ENCODE results near the gene CBR4.

DNA sequence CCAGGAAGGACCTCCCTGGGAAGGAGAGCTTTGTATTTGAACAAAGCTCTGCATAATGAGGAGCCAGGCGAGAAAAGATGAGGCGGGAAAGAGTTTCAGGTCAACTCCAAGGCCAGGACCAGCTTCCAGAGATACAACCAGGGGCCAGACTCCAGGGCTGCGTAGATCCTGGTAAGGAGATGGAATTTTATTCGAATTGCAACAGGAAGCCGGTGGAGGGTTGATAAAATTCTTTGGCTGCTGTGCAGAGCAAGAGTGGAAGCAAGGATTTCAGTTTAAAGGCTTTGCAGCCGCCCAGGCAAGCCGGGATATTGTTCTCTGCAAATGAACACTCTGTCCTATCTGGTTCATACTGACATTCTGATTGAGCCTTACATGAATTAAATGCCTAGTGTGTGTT, 40.2 kb upstream of the CBR4 start:
- TF ChIP-seq, protein P1, sequence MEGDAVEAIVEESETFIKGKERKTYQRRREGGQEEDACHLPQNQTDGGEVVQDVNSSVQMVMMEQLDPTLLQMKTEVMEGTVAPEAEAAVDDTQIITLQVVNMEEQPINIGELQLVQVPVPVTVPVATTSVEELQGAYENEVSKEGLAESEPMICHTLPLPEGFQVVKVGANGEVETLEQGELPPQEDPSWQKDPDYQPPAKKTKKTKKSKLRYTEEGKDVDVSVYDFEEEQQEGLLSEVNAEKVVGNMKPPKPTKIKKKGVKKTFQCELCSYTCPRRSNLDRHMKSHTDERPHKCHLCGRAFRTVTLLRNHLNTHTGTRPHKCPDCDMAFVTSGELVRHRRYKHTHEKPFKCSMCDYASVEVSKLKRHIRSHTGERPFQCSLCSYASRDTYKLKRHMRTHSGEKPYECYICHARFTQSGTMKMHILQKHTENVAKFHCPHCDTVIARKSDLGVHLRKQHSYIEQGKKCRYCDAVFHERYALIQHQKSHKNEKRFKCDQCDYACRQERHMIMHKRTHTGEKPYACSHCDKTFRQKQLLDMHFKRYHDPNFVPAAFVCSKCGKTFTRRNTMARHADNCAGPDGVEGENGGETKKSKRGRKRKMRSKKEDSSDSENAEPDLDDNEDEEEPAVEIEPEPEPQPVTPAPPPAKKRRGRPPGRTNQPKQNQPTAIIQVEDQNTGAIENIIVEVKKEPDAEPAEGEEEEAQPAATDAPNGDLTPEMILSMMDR (conservative IDR thresholded peaks at IDR 0.05 in 1 of 2, IDR thresholded peaks at IDR 0.05 in 1 of 2; ENCODE audit: low read depth in 1 of 2, low read length in 2 of 2): no peak
- TF ChIP-seq EZH2 (IDR thresholded peaks at IDR 0.05; ENCODE audit: low read length, missing control alignments): no peak
